ENCODE results near the gene UBE2E3. TPM values are rescaled to one million over a fixed set of nuclear protein-coding genes. Genes with fewer than 3 reads are reported as not detected.

The UBE2E3 gene
- total and polyA plus RNA-seq, 4 donors, result 50.7 to 66.6 (median 54.2) TPM

DNA sequence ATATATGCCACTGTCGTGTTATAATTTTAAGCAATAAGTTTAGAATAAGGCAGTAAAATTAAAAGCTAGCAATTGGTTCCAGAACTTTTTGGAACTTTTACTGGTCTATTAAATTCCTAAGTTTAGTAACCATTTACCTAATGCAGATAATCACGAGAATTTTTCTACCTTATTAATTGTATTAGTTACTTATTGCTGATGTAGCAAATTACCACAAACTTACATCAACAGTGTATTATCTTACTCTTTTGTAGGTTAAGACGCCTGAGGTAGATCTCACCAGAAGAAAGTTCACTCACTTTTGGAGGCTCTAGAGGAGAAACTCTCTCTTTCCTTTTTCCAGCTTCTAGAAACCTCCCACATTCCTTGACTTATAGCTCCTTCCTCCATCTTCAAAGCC is 14.0 kb upstream of the UBE2E3 start:
- no peak overlapping the region for H3K27ac ChIP-seq (ENCODE audit: low read depth in 1 of 2, low read length in 2 of 2)
- ATAC-seq (ENCODE audit: low FRiP score) (no peak), DNase-seq (no peak)
- WGBS, 2 donors, result 95% methylated on average over 3 of the region's 3 CpGs
- H3K27me3 ChIP-seq (ENCODE audit: control insufficient read depth in 1 of 2, insufficient read depth in 2 of 2, low read length in 1 of 2), result no peaks in the 10 kb centered on the region
- no peaks in the 10 kb centered on the region for H3K9me3 ChIP-seq (ENCODE audit: control insufficient read depth, low read length)
- H3K4me1 ChIP-seq (ENCODE audit: control insufficient read depth in 1 of 2, insufficient read depth in 2 of 2, low read length in 2 of 2), result no peaks in the 10 kb centered on the region
- H3K36me3 ChIP-seq (ENCODE audit: control insufficient read depth in 1 of 2, insufficient read depth in 2 of 2, low read length in 1 of 2), result no peaks in the 10 kb centered on the region
- intact Hi-C loops (cut with DNase I), result no loop called here
- H3K4me3 ChIP-seq (ENCODE audit: low read length in 2 of 2), result no peak overlapping the region

- intact Hi-C loops (cut with DNase I), result no loop called here
- H3K27me3 ChIP-seq (ENCODE audit: control insufficient read depth in 1 of 2, insufficient read depth in 2 of 2, low read length in 1 of 2), result no peaks in the 10 kb centered on the region
- no peak for ATAC-seq (ENCODE audit: low FRiP score)
Measured at GRCh38 chr2:180969124-180969523, 11.3 kb upstream of the UBE2E3 start.

GRCh38 chr2:180970016-180970415 is 10.4 kb upstream of the UBE2E3 start:
- DNase-seq (no peak), ATAC-seq (ENCODE audit: low FRiP score) (no peak)
- intact Hi-C loops (cut with DNase I), result no loop called here
- Histone ChIP-seq H3K4me3 (ENCODE audit: low read length in 2 of 2) (no peak overlapping the region), H3K27me3 (ENCODE audit: control insufficient read depth in 1 of 2, insufficient read depth in 2 of 2, low read length in 1 of 2) (no peaks in the 10 kb centered on the region), H3K27ac (ENCODE audit: low read depth in 1 of 2, low read length in 2 of 2) (no peak overlapping the region), H3K9me3 (ENCODE audit: control insufficient read depth, low read length) (no peaks in the 10 kb centered on the region), H3K36me3 (ENCODE audit: control insufficient read depth in 1 of 2, insufficient read depth in 2 of 2, low read length in 1 of 2) (no peaks in the 10 kb centered on the region), H3K4me1 (ENCODE audit: control insufficient read depth in 1 of 2, insufficient read depth in 2 of 2, low read length in 2 of 2) (no peaks in the 10 kb centered on the region)
- 68 to 73% methylated on average over 3 of the region's 3 CpGs for WGBS, 2 donors

More at GRCh38 chr2:180969124-180969523, 11.3 kb upstream of the UBE2E3 start:
- Histone ChIP-seq H3K27ac (ENCODE audit: low read depth in 1 of 2, low read length in 2 of 2) (no peak overlapping the region), H3K4me3 (ENCODE audit: low read length in 2 of 2) (no peak overlapping the region), H3K9me3 (ENCODE audit: control insufficient read depth, low read length) (no peaks in the 10 kb centered on the region), H3K36me3 (ENCODE audit: control insufficient read depth in 1 of 2, insufficient read depth in 2 of 2, low read length in 1 of 2) (no peaks in the 10 kb centered on the region), H3K4me1 (ENCODE audit: control insufficient read depth in 1 of 2, insufficient read depth in 2 of 2, low read length in 2 of 2) (no peaks in the 10 kb centered on the region)
- DNase-seq, result no peak
- WGBS, 2 donors, result 4 to 6% methylated on average over 1 of the region's 1 CpG

DNA sequence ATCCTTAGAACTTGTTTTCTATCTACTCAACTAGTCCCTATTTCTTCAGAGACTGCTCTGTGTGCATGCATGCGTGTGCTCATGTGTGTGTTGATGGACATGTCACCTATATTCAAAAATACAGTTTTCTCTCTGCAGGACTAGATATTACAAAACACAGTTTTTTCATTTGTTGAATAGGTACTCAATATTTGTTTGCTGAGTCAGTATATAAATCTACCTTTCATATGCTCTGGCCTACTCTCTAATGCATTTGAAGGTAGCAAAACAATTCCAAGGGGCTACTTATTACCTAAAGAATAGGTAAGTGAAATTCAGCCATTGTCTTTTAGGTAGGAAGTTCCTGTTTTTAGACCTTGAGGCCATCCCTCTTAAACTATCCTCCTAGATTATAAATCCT is 8.6 kb upstream of the UBE2E3 start:
- H3K9me3 ChIP-seq (ENCODE audit: control insufficient read depth, low read length), result no peaks in the 10 kb centered on the region
- H3K27ac ChIP-seq (ENCODE audit: low read depth in 1 of 2, low read length in 2 of 2), result no peak overlapping the region
- H3K27me3 ChIP-seq (ENCODE audit: control insufficient read depth in 1 of 2, insufficient read depth in 2 of 2, low read length in 1 of 2), result no peaks in the 10 kb centered on the region
- H3K36me3 ChIP-seq (ENCODE audit: control insufficient read depth in 1 of 2, insufficient read depth in 2 of 2, low read length in 1 of 2), result no peaks in the 10 kb centered on the region
- WGBS, 2 donors, result 97 to 100% methylated on average over 1 of the region's 1 CpG
- no peaks in the 10 kb centered on the region for H3K4me1 ChIP-seq (ENCODE audit: control insufficient read depth in 1 of 2, insufficient read depth in 2 of 2, low read length in 2 of 2)
- no peak overlapping the region for H3K4me3 ChIP-seq (ENCODE audit: low read length in 2 of 2)
- DNase-seq, result no peak
- intact Hi-C loops (cut with DNase I), result no loop called here
- no peak for ATAC-seq (ENCODE audit: low FRiP score)

GRCh38 chr2:180975585-180975984 is 4.8 kb upstream of the UBE2E3 start:
- 83 to 85% methylated on average over 2 of the region's 2 CpGs for WGBS, 2 donors
- Histone ChIP-seq H3K4me3 (ENCODE audit: low read length in 2 of 2) (no peak overlapping the region), H3K27me3 (ENCODE audit: control insufficient read depth in 1 of 2, insufficient read depth in 2 of 2, low read length in 1 of 2) (no peaks in the 10 kb centered on the region), H3K27ac (ENCODE audit: low read depth in 1 of 2, low read length in 2 of 2) (no peak overlapping the region), H3K4me1 (ENCODE audit: control insufficient read depth in 1 of 2, insufficient read depth in 2 of 2, low read length in 2 of 2) (no peaks in the 10 kb centered on the region), H3K36me3 (ENCODE audit: control insufficient read depth in 1 of 2, insufficient read depth in 2 of 2, low read length in 1 of 2) (no peaks in the 10 kb centered on the region), H3K9me3 (ENCODE audit: control insufficient read depth, low read length) (no peaks in the 10 kb centered on the region)
- DNase-seq (no peak), ATAC-seq (ENCODE audit: low FRiP score) (no peak)
- intact Hi-C loops (cut with DNase I), result no loop called here

DNA sequence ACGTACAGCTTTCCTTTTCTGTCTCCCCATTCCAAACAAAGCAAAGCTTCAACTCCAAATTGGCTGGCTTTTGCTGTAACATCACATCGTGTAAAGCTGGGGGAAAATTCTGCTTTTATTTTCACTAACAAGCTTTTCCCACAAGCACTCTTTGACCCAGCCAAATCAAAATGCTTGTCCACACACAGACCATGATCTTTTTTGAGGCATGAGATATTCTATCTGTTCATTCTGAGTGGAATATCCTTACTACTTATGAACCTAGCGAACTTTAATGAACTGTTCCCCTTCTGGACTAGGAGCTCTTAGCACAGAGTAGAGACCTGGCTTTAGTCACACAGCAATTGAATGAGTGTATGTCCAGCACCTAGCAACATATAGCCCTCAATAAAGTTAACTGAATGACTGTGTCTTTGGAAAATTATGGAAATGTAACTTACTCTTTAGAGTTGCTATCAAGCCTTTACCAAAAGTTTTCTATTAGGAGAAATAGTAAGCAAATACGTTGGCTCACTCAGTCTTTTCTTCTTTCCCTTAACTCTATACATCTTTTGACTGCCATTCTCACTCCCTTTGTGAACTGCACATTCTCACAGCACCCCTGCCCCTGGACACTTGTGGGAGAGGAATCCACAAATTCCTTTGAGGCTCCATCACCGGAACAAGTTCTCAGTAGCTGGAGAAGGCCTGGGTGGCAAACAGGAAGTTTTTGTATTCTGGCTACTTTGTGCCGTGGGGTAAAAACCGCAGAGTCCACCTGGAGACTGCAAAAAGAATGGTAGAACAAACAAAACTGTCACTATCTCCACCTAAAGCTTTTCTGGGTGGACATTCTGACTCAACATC is 1.3 kb upstream of the UBE2E3 start:
- H3K27me3 ChIP-seq (ENCODE audit: control insufficient read depth in 1 of 2, insufficient read depth in 2 of 2, low read length in 1 of 2), result no peaks in the 10 kb centered on the region
- no peaks in the 10 kb centered on the region for H3K36me3 ChIP-seq (ENCODE audit: control insufficient read depth in 1 of 2, insufficient read depth in 2 of 2, low read length in 1 of 2)
- no peaks in the 10 kb centered on the region for H3K9me3 ChIP-seq (ENCODE audit: control insufficient read depth, low read length)
- intact Hi-C loops (cut with DNase I), result no loop called here
- H3K27ac ChIP-seq (ENCODE audit: low read depth in 1 of 2, low read length in 2 of 2), result peak overlapping the region; percentile 77 to 94
- DNase-seq (no peak), ATAC-seq (ENCODE audit: low FRiP score) (no peak)
- peak overlapping the region in 1 of 2 donors; percentile 100 for H3K4me3 ChIP-seq (ENCODE audit: low read length in 2 of 2)
- WGBS, 2 donors, result 8 to 12% methylated on average over 7 of the region's 7 CpGs
- H3K4me1 ChIP-seq (ENCODE audit: control insufficient read depth in 1 of 2, insufficient read depth in 2 of 2, low read length in 2 of 2), result peaks cover 0 to 2% of the 10 kb centered on the region in 2 donors

DNA sequence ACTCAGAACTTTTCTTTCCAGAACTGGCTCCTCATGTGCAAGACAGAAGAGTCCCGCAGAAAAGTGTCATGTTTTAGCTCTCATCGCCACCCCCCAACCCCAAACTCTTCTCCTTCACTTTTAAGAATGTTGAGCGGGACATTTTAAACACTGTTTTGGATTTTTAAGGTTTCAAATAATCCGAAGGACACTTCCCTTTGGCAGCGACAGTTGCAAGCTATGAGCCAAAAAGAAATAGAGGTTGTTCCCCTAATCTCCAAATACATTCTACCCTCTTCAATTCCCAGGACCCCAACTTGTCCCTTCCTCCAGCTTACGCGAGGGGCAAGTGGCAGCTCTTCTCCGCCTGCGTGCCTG is 678 bp upstream of the UBE2E3 start:
- H3K4me1 ChIP-seq (ENCODE audit: control insufficient read depth in 1 of 2, insufficient read depth in 2 of 2, low read length in 2 of 2), result peaks cover 0 to 2% of the 10 kb centered on the region in 2 donors
- peak overlapping the region; percentile 100 for H3K4me3 ChIP-seq (ENCODE audit: low read length in 2 of 2)
- no peaks in the 10 kb centered on the region for H3K27me3 ChIP-seq (ENCODE audit: control insufficient read depth in 1 of 2, insufficient read depth in 2 of 2, low read length in 1 of 2)
- peak overlapping the region; percentile 77 to 94 for H3K27ac ChIP-seq (ENCODE audit: low read depth in 1 of 2, low read length in 2 of 2)
- no peak for DNase-seq
- no peaks in the 10 kb centered on the region for H3K9me3 ChIP-seq (ENCODE audit: control insufficient read depth, low read length)
- 1 to 4% methylated on average over 9 of the region's 9 CpGs for WGBS, 2 donors
- H3K36me3 ChIP-seq (ENCODE audit: control insufficient read depth in 1 of 2, insufficient read depth in 2 of 2, low read length in 1 of 2), result no peaks in the 10 kb centered on the region
- intact Hi-C loops (cut with DNase I), result no loop called here
- ATAC-seq (ENCODE audit: low FRiP score), result no peak

- Histone ChIP-seq H3K27ac (ENCODE audit: low read depth in 1 of 2, low read length in 2 of 2) (peak overlapping the region; percentile 80 to 95), H3K4me3 (ENCODE audit: low read length in 2 of 2) (peak overlapping the region; percentile 100), H3K36me3 (ENCODE audit: control insufficient read depth in 1 of 2, insufficient read depth in 2 of 2, low read length in 1 of 2) (no peaks in the 10 kb centered on the region), H3K9me3 (ENCODE audit: control insufficient read depth, low read length) (no peaks in the 10 kb centered on the region), H3K4me1 (ENCODE audit: control insufficient read depth in 1 of 2, insufficient read depth in 2 of 2, low read length in 2 of 2) (peaks cover 0 to 2% of the 10 kb centered on the region in 2 donors), H3K27me3 (ENCODE audit: control insufficient read depth in 1 of 2, insufficient read depth in 2 of 2, low read length in 1 of 2) (no peaks in the 10 kb centered on the region)
- WGBS, 2 donors, result 0% methylated on average over 47 to 81 of the region's 81 CpGs
- DNase-seq, result peak; percentile 51 to 79
- ATAC-seq (ENCODE audit: low FRiP score), result no peak
- intact Hi-C loops (cut with DNase I), result no loop called here
Measured at GRCh38 chr2:180980943-180981911, 822 bp downstream of the UBE2E3 start.

Data from aorta (tissue), 5 donors.